HEK293 (cell line): ENCODE results near the gene MIF4GD.
A peak's percentile ranks its signal among the peaks of the same experiment; 100 is the strongest.

ENCODE experiments used
- CTCF ChIA-PET: fragments of 350-600 bp; formaldehyde crosslinking; extraction: SDS; loops from one replicate; lab custom pipeline; 2021; ENCODE audit warnings: antibody characterized with exemption; lab: Yijun Ruan, JAX
- POLR2A ChIA-PET: fragments of 300-600 bp; formaldehyde crosslinking; extraction: SDS; loops from one replicate; lab custom pipeline; 2020; ENCODE audit warnings: antibody characterized with exemption, inconsistent platforms; lab: Yijun Ruan, JAX
- H3K27ac ChIP-seq: fragments of 200-500 bp; sonication (Bioruptor generic); 2 replicates; pipeline ENCODE4 v1.5.1; 2014; ENCODE audit warnings: low read depth, low read length, control low read depth, inconsistent platforms; ENCODE audit errors: extremely low read depth
- H3K36me3 ChIP-seq, 2 experiments: fragments of 200-500 bp in 1 of 2; sonication (Bioruptor generic) in 1 of 2; 1 replicate in 1 of 2; 2 replicates in 1 of 2; pipeline ENCODE4 v1.5.1; 2014 to 2017; ENCODE audit warnings: inconsistent platforms in 2 of 2, low read length in 2 of 2; ENCODE audit not compliant: control insufficient read depth in 2 of 2, insufficient read depth in 1 of 2
- H3K4me1 ChIP-seq: fragments of 200-500 bp; sonication (Bioruptor generic); 2 replicates; pipeline ENCODE4 v1.5.1; 2014; ENCODE audit warnings: mild to moderate bottlenecking, low read length, inconsistent platforms; ENCODE audit not compliant: control insufficient read depth, insufficient read depth
- H3K4me3 ChIP-seq: 2 replicates; pipeline ENCODE4 v1.5.1; 2011; ENCODE audit warnings: low read depth, mild to moderate bottlenecking, control low read depth, low read length, moderate library complexity
- H3K9me3 ChIP-seq: fragments of 200-500 bp; sonication (Bioruptor generic); 2 replicates; pipeline ENCODE4 v1.5.1; 2014; ENCODE audit warnings: low read depth, low read length, inconsistent platforms; ENCODE audit not compliant: control insufficient read depth, insufficient read depth
- KLF1 ChIP-seq: fragments of 450-650 bp; formaldehyde crosslinking; IDR thresholded peaks from 2 replicates; pipeline ENCODE4 v1.5.1; 2016; ENCODE audit warnings: missing biosample characterization, missing genetic modification characterization
- KLF16 ChIP-seq: fragments of 450-650 bp; formaldehyde crosslinking; IDR thresholded peaks from 2 replicates; pipeline ENCODE4 v1.5.1; 2017; ENCODE audit warnings: missing biosample characterization, missing genetic modification characterization
- PRDM10 ChIP-seq: fragments of 450-650 bp; formaldehyde crosslinking; IDR thresholded peaks from 2 replicates; pipeline ENCODE4 v1.5.1; 2016; ENCODE audit warnings: missing biosample characterization, missing genetic modification characterization
- SP2 ChIP-seq: fragments of 450-650 bp; formaldehyde crosslinking; IDR thresholded peaks from 2 replicates; pipeline ENCODE4 v1.5.1; 2016; ENCODE audit warnings: missing biosample characterization, missing genetic modification characterization
- ZBTB20 ChIP-seq: fragments of 450-650 bp; formaldehyde crosslinking; IDR thresholded peaks from 2 replicates; pipeline ENCODE4 v1.5.1; 2016; ENCODE audit warnings: missing biosample characterization, missing genetic modification characterization
- ZBTB21 ChIP-seq: fragments of 450-650 bp; formaldehyde crosslinking; IDR thresholded peaks from 2 replicates; pipeline ENCODE4 v1.5.1; 2017; ENCODE audit warnings: missing biosample characterization, missing genetic modification characterization
- ZBTB44 ChIP-seq: fragments of 450-650 bp; IDR thresholded peaks from 2 replicates; pipeline ENCODE4 v1.5.1; 2018; ENCODE audit warnings: missing biosample characterization, mild to moderate bottlenecking, missing genetic modification characterization
- ZBTB6 ChIP-seq: fragments of 450-650 bp; formaldehyde crosslinking; IDR thresholded peaks from 2 replicates; pipeline ENCODE4 v1.5.1; 2017; ENCODE audit warnings: missing biosample characterization, missing genetic modification characterization
- ZNF140 ChIP-seq: fragments of 450-650 bp; formaldehyde crosslinking; IDR thresholded peaks from 2 replicates; pipeline ENCODE4 v1.5.1; 2016; ENCODE audit warnings: missing biosample characterization, missing genetic modification characterization
- ZNF19 ChIP-seq: fragments of 450-650 bp; formaldehyde crosslinking; IDR thresholded peaks from 2 replicates; pipeline ENCODE4; 2016; ENCODE audit warnings: missing biosample characterization, missing genetic modification characterization, low read depth
- ZNF214 ChIP-seq: fragments of 450-650 bp; formaldehyde crosslinking; IDR thresholded peaks from 2 replicates; pipeline ENCODE4 v1.5.1; 2017; ENCODE audit warnings: missing biosample characterization, mild to moderate bottlenecking, missing genetic modification characterization, borderline replicate concordance
- ZNF292 ChIP-seq: fragments of 450-650 bp; formaldehyde crosslinking; IDR thresholded peaks from 2 replicates; pipeline ENCODE4 v1.5.1; 2016; ENCODE audit warnings: low read depth, missing biosample characterization, missing genetic modification characterization, borderline replicate concordance
- ZNF354C ChIP-seq: fragments of 450-650 bp; formaldehyde crosslinking; IDR thresholded peaks from 2 replicates; pipeline ENCODE4 v1.5.1; 2016; ENCODE audit warnings: missing biosample characterization, missing genetic modification characterization, low read depth, borderline replicate concordance
- ZNF362 ChIP-seq: fragments of 450-650 bp; formaldehyde crosslinking; IDR thresholded peaks from 2 replicates; pipeline ENCODE4 v1.5.1; 2016; ENCODE audit warnings: missing biosample characterization, missing genetic modification characterization
- ZNF37A ChIP-seq: fragments of 450-650 bp; IDR thresholded peaks from 2 replicates; pipeline ENCODE4 v1.5.1; 2018; ENCODE audit warnings: missing biosample characterization, missing genetic modification characterization
- ZNF394 ChIP-seq: fragments of 450-650 bp; formaldehyde crosslinking; IDR thresholded peaks from 2 replicates; pipeline ENCODE4 v1.5.1; 2016; ENCODE audit warnings: missing biosample characterization, missing genetic modification characterization, mild to moderate bottlenecking, moderate library complexity, borderline replicate concordance
- ZNF501 ChIP-seq: fragments of 450-650 bp; formaldehyde crosslinking; IDR thresholded peaks from 2 replicates; pipeline ENCODE4 v1.5.1; 2016; ENCODE audit warnings: missing biosample characterization, missing genetic modification characterization
- ZNF561 ChIP-seq: fragments of 450-650 bp; IDR thresholded peaks from 2 replicates; pipeline ENCODE4 v1.5.1; 2018; ENCODE audit warnings: missing biosample characterization, missing genetic modification characterization, borderline replicate concordance
- ZNF610 ChIP-seq: fragments of 450-650 bp; formaldehyde crosslinking; IDR thresholded peaks from 2 replicates; pipeline ENCODE4 v1.5.1; 2016; ENCODE audit warnings: missing biosample characterization, missing genetic modification characterization, borderline replicate concordance
- ZNF785 ChIP-seq: fragments of 450-650 bp; formaldehyde crosslinking; IDR thresholded peaks from 2 replicates; pipeline ENCODE4 v1.5.1; 2016; ENCODE audit warnings: missing biosample characterization, missing genetic modification characterization
- TF ChIP-seq, protein P1 (sequence below): fragments of 450-650 bp; formaldehyde crosslinking; IDR thresholded peaks from 2 replicates; pipeline ENCODE4 v1.5.1; 2016; ENCODE audit warnings: missing biosample characterization, missing genetic modification characterization
- TF ChIP-seq, protein P2 (sequence below): fragments of 450-650 bp; formaldehyde crosslinking; optimal IDR thresholded peaks from 2 replicates; pipeline ENCODE3; 2016; ENCODE audit warnings: missing biosample characterization, mild to moderate bottlenecking, missing genetic modification characterization
- TF ChIP-seq, protein P3 (sequence below): fragments of 450-650 bp; formaldehyde crosslinking; IDR thresholded peaks from 2 replicates; pipeline ENCODE4 v1.5.1; 2016; ENCODE audit warnings: missing biosample characterization, missing genetic modification characterization

MIF4GD gene

DNA sequence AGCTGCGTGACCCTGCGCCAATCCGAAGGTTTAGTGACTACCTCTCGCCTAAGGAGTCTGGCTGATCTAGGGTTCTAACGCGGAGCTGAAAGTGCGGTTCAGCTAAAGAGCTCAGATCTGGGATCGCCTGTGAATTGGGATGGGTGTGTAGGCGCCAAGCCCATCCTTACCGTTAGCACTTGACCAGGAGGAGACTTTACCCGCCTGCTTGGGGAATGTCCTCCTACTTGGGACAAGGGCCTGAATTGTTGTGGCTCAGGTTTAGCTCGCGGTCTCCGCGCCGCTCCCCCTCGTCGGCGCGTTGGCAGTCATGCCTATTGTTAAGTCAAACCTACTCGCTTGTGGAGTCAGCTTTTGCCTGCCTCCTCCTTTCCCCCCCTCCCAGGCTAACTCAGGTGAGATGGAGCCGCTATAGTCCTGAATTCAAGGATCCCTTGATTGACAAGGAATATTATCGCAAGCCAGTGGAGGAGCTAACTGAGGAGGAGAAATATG, 8.9 kb downstream of the MIF4GD start (continued):
- TF ChIP-seq, protein P1, sequence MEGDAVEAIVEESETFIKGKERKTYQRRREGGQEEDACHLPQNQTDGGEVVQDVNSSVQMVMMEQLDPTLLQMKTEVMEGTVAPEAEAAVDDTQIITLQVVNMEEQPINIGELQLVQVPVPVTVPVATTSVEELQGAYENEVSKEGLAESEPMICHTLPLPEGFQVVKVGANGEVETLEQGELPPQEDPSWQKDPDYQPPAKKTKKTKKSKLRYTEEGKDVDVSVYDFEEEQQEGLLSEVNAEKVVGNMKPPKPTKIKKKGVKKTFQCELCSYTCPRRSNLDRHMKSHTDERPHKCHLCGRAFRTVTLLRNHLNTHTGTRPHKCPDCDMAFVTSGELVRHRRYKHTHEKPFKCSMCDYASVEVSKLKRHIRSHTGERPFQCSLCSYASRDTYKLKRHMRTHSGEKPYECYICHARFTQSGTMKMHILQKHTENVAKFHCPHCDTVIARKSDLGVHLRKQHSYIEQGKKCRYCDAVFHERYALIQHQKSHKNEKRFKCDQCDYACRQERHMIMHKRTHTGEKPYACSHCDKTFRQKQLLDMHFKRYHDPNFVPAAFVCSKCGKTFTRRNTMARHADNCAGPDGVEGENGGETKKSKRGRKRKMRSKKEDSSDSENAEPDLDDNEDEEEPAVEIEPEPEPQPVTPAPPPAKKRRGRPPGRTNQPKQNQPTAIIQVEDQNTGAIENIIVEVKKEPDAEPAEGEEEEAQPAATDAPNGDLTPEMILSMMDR (tag by site-specific recombination) = peak; percentile 3; the same call in 1 of the 2 replicates
- no peak for TF ChIP-seq ZNF19 (tag by site-specific recombination)
- no peak for TF ChIP-seq ZNF354C
- TF ChIP-seq ZNF292 (tag by site-specific recombination) = no peak
- TF ChIP-seq ZBTB20 (tag by site-specific recombination) = no peak
- no peak for TF ChIP-seq ZBTB44 (tag by site-specific recombination)
- no peak for TF ChIP-seq ZNF610 (tag by site-specific recombination)
- TF ChIP-seq PRDM10 (tag by site-specific recombination) = no peak
- no peak for TF ChIP-seq ZNF362 (tag by site-specific recombination)
- TF ChIP-seq ZNF561 = no peak

- CTCF ChIA-PET = interaction anchor here (0.6 to 6.3 kb wide), 17 partner anchors 9 to 398 kb away, joined by 3 to 74 read pairs (median 5); partner anchors contain the start of genes ARMC7, MIF4GD and SLC25A19
- Histone ChIP-seq H3K4me1 (peaks cover 5% of the 10 kb centered on the region; the same call in 1 of the 2 replicates), H3K9me3 (no peaks in the 10 kb centered on the region), H3K36me3 (peaks cover 29 to 41% of the 10 kb centered on the region in 2 experiments), H3K4me3 (peak within 1 kb of the TSS; percentile 99), H3K27ac (peak within 1 kb of the TSS; percentile 99)
- POLR2A ChIA-PET = interaction anchor here (0.5 to 3.7 kb wide), 25 partner anchors 9 to 289 kb away, joined by 3 to 90 read pairs (median 4); partner anchors contain the start of genes GRB2, HID1, LLGL2 and MIF4GD
- TF ChIP-seq ZNF394 (tag by site-specific recombination) (peak; percentile 80; the same call in 1 of the 2 replicates), ZNF37A (tag by site-specific recombination) (no peak), ZBTB6 (no peak), SP2 (tag by site-specific recombination) (peak; percentile 69), ZNF501 (tag by site-specific recombination) (peak; percentile 65), ZBTB21 (peak; percentile 72), ZNF785 (no peak), KLF1 (tag by site-specific recombination) (peak; percentile 78), ZNF214 (no peak), ZNF140 (tag by site-specific recombination) (no peak), KLF16 (tag by site-specific recombination) (peak; percentile 93)
- TF ChIP-seq, protein P2, sequence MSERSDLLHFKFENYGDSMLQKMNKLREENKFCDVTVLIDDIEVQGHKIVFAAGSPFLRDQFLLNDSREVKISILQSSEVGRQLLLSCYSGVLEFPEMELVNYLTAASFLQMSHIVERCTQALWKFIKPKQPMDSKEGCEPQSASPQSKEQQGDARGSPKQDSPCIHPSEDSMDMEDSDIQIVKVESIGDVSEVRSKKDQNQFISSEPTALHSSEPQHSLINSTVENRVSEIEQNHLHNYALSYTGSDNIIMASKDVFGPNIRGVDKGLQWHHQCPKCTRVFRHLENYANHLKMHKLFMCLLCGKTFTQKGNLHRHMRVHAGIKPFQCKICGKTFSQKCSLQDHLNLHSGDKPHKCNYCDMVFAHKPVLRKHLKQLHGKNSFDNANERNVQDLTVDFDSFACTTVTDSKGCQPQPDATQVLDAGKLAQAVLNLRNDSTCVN (tag by site-specific recombination) = peak; percentile 95
- TF ChIP-seq, protein P3, sequence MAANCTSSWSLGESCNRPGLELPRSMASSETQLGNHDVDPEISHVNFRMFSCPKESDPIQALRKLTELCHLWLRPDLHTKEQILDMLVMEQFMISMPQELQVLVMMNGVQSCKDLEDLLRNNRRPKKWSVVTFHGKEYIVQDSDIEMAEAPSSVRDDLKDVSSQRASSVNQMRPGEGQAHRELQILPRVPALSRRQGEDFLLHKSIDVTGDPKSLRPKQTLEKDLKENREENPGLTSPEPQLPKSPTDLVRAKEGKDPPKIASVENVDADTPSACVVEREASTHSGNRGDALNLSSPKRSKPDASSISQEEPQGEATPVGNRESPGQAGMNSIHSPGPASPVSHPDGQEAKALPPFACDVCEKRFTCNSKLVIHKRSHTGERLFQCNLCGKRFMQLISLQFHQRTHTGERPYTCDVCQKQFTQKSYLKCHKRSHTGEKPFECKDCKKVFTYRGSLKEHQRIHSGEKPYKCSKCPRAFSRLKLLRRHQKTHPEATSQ (tag by site-specific recombination) = 0 out of 2 replicates have a peak, but pooled peaks have one; percentile 28
These were observed 9.5 kb downstream of the MIF4GD start, which contains the start of the genes GGA3 and MRPS7 for GRCh38 chr17:75261336-75262111. Gene GGA3 (minus strand): TSS chr17:75261606. CDS start chr17:75261587, 19 bp downstream. Gene MRPS7 (plus strand): TSS chr17:75261879. CDS start chr17:75261901, 22 bp downstream.
